KBM-7 (cell line): Measurements from ENCODE around the gene UNC5A.

Source experiments
- DNase-seq: peaks from one replicate; pipeline ENCODE4 v3.0.0-alpha.2; 2015
- in situ Hi-C: fragments of 300-500 bp; cut with MboI; formaldehyde crosslinking; loops from 2 replicates; pipeline ENCODE4 v1.14.3; 2020; ENCODE audit warnings: low sequenced_read_pairs, low pct_unique_long_range_greater_than_20kb, mixed read lengths

The UNC5A gene

DNA sequence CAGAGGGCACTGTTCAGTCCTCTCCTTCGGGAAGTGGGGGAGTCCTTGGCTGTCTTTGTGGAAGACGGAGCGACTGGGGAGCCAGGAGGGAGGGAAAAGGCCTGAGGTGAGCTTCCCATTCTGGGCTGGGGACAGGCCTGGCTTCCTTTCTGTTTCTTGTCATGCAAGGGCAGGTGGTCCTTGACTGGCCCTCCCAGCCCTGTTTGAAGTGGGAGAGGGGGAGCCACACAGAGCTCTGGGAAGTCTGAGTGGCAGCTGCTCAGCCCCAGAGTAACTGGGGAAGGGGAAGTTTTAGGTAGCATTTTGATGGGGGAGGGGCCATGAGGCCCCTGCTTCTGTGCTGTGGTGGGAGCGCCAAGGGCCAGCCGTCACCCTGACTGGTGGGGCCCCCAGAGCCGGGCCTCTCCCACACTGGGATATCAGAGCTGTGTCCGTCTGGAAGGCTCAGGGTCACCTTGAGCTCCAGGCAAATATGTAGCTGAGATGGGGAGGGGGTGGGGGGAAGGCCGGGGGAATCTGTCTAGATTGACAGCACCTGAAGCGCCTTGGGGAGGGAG, 6.5 kb downstream of the UNC5A start:
- in situ Hi-C loops: no loop called here
- no peak for DNase-seq

DNA sequence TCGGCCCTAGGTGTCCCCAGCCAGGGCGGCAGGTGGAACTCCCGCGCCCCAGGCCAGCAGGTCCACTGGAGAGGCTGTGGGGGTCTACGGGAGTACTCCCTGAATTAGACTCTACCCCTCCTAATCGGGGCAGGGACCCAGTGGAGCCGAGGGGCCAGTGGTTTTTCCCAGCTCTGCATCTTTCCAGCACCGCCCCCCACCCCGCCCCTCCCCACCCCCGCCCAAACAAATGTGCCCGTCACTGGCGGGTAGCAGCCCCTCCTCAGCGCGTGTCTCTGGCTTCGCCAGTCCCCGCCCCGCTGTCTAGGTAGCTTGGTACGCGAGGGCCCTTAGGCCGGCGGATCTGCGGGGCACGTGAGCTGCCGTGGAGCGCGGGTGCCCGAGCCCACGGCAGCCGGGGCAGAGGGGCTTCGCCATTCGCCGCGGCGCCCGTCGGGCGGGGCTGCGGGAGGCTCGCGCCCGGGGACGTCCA, 7.0 kb downstream of the UNC5A start:
- in situ Hi-C loops: no loop called here
- no peak for DNase-seq

DNA sequence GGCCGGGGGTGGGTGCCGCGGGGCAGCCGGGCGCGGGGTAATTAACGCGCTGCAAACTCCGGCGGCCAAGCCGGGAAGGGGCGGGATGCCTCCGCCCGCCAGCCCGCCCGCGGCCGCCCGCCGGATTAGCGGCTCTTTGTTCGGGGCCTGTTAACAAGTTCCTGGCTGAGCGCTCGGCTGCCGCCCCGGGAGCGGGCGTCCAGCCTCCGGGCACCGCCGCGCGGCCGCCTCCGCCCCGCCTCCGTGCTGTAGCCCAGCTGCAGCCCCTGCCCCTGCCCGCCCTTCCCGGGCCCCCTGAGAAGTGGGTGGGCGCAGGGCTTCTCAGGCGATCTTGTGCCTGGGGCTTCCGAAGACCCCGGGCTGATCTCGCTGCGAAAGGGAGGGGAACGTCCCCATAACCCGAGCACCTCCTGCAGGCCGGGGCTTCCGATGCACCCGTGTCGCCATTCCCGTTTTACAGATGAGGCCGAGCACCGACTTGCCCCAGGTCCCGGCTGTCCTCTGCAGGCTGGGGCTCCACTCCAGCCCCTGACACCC, 7.5 kb downstream of the UNC5A start:
- peak; percentile 52 for DNase-seq
- in situ Hi-C loops: no loop called here

DNA sequence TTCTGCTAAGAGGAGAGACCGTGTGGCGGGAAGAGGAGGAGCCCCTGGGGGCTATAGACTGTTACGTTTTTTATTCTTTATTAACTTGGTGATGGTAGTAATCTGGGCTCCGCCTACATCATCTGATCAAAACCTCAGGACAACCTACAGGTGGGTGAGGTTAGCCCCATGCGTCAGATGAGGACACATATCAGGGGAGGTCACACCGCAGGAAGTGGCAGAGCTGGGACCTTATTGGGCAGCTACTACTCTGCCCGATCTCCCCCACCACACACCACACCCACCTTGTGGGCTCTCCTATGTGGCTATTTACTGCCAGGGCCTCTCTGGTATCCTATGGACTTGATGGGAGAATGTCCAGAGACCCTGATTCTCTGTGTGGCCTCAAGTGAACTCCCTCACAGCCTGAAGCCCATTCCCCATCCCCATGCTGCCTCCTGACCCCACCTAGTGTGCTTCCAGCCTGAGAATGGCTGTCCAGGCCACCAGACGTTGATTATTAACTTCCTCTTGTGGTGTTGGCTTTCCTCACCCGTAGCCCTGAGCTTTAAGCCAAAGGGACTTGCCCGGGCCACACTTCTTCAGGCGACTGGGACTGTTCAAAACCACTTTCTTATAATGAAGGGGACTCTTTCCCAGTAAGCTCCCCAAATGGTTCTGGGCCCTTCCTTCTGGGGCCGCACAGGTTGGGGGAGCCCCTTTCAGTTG, 8.2 kb downstream of the UNC5A start:
- in situ Hi-C loops: no loop called here

DNA sequence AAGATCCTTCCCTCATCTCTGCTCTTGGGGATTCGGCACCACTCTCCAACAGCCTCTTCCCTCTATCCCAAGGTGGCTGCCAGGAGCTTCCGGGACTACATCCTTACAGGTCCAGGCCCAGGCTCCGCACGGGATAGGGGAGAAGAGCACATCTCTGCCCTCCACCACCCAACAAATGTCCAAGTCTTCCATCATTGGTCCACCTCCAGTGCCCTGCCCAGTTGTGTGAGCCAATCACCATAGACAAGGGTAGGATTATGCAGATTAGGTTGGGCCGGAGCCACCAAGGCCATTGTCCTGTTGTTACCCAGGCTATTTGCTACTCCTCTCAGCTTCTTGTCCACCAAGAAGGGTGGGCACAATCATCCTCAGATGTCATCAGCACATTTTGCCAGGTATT, 9.1 kb downstream of the UNC5A start:
- in situ Hi-C loops: no loop called here
- DNase-seq: no peak

More for the DNA sequence above, 8.2 kb downstream of the UNC5A start:
- DNase-seq: peak; percentile 25

DNA sequence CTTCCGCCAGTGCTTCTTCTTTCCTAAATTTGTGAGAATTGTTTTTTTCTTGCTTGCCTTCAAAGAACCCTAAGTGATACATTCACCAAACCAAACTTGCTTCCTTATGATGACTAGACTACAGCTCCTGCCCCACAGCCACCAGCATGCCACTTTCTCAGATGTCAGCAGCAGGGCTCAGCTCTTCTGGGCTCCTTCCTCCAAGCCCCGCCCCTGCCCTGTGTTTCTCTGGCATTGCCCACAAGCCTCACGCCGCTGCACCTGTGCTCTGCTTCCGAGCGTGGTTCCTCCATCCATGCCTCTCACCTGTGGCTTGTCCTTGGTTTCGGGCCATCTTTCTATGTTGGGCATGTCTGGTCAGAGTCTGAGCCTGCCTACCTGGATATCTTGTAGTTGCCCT, 10.6 kb downstream of the UNC5A start:
- DNase-seq: no peak
- in situ Hi-C loops: no loop called here

DNA sequence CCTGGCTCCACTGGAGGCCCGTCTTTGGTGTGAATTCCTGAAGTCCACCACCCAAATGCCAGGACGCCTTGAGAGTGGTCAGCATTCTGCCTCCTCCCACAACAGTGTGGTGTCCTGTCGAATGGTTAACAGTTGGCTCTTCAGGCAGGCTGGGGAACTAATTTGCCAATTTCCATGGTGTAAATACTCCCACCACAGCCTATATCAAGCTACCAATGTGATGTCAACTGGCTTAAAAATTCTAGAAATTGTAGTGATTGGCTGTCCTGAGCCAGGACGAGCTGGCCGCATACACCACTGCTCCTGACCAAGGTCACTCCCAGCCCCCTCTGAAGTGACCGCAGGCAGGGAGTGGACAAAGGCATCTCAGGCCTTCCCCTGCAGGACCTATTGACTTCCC, 11.1 kb downstream of the UNC5A start:
- no peak for DNase-seq
- in situ Hi-C loops: no loop called here

DNA sequence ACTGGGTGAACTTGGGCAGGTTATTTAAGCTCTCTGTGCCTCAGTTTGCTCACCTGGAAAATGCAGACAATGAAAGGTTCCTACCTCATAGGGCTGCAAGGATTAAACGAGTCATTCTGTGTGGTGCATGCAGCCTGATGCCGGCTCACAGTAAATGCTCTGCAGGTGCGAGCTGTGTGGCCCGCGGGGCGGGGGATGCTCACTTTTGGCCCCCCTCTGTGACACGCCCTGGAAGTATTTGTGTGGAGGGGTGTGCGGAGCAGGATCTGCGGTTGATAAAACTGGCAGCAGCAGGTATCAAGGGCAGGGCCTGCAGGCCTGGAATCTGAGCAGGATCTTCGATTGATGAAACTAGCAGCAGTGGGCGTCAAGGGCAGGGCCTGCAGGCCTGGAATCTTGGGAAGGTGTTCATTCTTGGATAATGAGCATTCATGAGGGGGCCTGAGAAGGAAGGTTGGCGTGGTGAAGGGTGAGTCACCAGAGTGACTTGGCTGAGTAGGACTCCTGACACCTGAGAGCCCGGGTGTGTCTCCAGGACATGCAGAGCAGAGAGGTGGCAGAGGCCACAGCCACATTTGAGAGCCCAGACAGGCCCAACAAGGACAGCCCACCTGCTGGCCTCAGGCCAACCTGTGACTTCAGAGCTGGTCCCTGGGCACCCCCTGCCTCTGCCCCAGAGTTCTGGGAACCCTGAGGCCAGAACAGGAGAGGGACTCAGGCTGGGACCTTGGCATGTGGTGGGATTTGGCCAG, 11.9 kb downstream of the UNC5A start:
- DNase-seq: no peak
- in situ Hi-C loops: no loop called here

DNA sequence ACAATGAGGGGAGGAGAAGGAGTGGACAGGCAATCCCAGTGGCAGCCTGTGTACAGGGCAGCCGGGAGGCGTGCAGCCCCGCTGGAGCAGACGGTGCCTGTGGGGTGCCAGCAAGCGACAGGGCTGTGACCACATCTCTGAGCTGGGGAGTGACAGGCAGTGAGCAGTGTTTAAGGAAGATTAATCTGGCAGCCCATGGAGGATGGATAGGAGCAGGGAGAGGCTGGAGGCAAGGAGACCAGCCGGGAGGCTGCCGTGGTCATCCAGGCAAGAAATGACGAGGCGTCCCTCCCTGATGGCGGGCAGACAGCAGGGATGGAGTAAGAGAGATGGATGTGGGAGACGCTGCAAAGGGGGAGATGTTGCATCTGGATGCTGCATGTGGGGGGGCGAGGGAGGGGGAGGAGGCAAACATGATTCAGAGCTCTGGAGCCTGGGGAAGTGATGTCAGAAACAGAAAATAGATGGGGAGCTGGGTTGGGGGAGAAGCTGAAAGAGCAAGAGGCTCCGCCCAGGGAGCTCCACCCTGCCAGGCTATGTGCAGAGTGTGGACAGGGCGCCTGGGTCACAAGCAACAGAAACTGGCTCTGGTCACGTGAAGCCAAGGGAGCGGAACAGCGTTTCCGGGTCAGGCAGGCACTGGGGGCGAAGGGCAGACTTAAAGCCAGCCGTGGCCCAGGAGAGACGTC, 12.6 kb downstream of the UNC5A start:
- DNase-seq: no peak
- in situ Hi-C loops: no loop called here

DNA sequence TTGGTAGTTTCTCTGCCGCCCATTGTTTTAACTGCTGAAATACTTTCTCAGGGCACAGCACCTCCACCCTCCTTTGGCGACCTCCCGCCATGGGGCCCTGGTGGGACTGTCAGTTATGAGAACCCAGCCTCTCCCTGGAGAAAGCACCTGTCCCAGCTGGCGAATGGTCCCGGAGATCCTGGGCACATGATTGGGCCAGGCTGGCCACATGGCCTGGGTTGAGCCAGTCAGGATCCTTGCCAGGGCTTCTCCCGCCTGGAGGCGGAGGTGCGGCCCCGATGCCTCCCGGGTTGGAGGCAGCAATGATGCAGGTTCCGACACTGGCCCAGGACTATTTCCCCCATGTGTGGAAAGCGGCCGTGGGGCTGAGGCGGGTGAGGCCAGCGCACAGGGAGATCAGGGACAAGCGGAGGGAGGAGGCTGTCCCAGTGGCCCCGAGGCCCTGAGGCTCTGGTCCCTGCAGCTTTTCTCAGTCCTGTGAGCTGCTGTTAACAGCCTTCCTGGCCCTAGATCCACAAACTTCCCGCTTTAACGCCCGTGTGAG, 13.6 kb downstream of the UNC5A start:
- in situ Hi-C loops: no loop called here
- no peak for DNase-seq

DNA sequence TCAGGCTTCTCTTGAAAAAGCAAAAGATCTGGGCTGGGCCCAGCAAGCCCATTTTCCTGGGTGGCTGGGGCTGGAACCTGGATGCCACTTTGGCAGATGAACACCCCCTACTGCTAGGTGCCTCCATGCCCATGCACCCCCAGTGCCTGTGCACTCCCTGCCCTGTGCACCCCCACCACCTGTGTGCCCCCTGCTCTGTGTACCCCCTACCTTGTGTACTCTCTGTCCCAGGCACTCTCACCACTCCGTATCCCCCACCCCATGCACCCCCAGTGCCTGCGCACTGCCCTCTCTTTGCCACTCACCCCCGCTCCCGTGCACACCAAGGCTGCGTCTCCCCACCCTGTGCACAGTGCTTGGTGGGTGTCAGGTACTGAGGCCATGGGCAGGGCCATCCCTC, 14.2 kb downstream of the UNC5A start:
- no peak for DNase-seq
- in situ Hi-C loops: no loop called here

DNA sequence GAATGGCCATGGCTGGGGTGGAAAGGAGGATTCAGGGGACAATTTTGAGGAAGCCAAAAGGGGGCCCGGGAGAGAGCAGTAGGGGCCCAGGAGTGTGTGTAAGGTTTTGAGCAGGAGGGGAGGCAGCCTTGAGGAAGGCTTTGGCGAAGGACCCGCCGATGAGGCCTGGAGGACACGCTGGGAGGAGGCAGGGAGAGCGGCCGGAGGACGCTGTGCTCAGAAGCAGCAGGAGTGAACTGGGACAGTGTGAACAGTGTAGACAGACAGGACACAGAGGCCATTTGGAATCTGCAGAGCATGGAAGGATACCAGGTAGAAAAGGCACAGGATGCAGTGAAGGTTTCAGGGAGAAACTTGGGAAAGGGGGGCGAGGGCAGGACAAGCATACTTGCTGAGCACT, 14.9 kb downstream of the UNC5A start:
- no peak for DNase-seq
- in situ Hi-C loops: no loop called here

DNA sequence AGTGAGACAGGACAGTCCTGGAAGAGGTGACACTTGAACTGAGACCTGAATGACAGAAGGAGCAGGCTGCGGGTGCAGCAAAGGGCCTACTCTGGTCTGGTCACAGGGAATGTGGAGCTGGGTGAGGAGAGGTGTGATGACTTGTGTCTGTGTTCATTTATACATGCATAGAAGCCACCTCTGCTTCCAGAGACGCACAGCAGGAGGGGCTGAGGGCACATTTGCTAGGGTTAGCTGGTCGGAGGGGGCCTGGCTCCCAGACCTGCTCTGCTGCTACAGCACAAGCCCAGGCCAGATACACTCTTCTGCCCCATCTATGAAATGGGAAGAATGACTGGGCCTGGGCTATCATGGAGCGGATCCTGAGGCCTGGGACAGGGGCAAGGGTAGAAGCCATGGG, 15.6 kb downstream of the UNC5A start:
- in situ Hi-C loops: no loop called here
- DNase-seq: no peak

DNA sequence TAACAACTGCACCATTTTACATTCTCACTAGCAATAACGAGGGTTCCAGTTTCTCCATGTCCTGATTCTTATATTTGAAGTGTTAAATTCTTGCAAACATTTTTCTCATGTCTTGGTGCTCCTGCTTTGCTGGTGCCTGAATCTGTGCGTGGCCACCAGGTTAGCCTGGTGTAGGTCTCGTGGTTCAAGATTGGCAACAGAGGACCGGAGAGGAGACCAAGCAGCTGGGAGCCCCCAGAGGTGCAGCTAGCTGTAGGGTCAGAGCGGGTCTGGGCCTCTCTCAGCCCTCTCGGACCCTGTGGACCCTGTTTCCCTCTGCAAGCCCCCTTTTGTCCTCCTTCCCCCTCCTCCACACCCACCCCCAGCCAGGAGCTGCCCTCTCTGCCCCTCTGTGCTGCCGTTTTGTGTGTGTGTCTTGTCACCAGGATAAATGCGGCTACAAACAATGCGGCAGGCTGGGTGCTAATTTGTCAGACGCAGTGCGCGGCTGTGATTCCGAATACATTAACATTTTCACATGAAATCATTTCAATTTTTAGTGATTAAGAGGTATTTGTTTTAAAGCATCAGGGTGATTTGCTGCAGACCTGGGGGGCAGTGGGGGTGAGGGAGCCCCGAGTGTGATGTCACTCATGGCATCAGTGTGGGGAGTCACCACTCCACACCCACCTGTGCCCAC, 17.5 kb downstream of the UNC5A start:
- in situ Hi-C loops: no loop called here
- no peak for DNase-seq

DNA sequence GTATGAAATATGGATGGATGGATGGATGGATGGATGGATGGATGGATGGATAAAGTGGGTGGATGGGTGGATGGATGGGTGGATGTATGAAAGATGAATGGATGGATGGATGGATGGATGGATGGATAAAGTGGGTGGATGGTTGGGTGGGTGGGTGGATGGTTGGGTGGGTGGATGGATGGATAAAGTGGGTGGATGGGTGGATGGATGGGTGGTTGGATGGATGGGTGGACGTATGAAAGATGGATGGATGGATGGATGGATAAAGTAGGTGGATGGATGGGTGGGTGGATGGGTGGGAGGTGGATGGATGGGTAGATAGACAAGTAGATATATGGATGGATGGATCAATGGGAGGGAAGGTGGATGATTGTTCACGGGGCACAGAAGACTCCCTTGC, 19.0 kb downstream of the UNC5A start:
- DNase-seq: no peak
- in situ Hi-C loops: no loop called here

DNA sequence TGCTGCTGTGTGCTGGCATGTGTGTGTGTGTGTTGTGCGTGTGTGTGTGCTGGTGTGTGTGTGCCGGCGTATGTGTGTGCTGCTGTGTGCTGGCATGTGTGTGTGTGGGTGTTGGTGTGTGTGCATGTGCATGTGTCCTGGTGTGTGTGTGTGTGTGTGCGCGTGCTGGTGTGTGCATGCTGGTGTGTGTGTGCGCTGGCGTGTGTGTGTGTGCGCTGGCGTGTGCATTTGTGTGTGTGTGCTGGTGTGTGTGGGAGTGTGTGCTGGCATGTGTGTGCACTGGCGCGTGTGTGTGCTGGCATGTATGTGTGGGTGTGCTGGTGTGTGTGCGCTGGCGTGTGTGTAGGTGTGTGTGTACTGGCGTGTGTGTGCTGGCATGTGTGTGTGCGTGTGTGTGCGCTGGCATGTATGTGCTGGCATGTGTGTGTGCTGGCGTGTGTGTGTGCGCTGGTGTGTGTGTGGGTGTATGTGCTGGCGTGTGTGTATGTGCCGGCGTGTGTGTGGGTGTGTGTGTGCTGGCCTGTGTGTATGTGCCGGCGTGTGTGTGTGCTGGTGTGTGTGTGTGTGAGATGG, 20.1 kb downstream of the UNC5A start:
- in situ Hi-C loops: no loop called here
- DNase-seq: no peak

DNA sequence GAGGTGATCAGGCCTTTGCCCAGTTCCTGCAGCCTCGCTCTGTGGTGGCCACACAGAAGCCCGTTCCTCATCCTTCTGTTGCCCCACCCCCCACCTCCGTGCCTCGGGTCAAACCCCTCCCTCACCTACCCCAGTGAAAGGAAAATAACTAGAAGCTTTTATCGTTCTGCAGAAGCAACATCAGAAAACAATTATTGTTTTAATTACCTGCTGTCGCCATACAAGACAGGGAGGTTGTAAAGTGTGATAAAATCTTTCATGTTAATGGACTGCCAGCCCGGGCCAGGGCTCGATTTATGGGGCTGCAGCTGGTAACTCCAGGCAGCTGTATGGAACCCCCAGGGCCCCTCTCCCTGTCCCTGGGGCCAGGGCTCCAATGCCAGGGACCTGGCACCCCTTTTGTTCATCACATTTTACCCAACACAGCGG, 20.6 kb downstream of the UNC5A start:
- in situ Hi-C loops: no loop called here
- no peak for DNase-seq

DNA sequence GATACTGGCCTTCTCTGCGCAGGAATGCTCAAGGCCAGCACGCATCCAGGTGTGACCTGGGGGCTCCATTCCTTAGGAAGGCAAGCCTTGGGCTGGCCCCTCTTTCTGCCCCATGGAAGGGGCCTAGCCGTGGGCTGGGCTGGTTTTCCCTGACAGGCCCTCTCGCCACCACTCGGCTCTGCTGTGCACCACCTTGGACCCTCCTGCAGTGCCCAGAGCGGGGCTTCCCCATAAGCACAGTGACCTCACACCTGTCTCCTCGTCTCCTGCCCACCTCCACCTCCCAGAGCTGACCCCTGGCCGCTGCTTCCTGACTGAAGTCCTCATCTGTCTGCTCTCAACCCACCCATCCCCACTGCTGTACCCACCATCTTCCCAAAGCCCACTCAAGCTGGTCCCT, 21.1 kb downstream of the UNC5A start:
- no peak for DNase-seq
- in situ Hi-C loops: no loop called here

DNA sequence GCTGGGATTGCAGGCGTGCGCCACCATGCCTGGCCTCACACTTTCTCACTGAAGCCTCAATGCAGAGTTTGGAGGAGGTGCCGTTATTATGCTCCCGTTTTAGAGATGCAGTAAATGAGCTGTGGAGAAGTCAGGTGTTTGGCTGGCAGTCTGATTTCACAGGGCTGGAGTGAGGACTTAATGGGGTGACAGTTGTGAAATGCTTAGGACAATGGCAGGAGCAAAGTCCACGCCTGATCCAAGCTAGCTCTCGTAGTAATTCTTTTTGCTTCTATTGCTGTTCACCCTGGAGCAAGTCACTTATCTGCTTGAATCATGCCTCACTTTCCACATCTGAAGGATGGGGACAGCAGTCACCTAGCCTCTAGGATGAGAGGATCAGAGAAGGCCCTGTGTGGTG, 21.8 kb downstream of the UNC5A start:
- in situ Hi-C loops: no loop called here
- no peak for DNase-seq
